ENCODE data around the gene QTRT2.
A peak's percentile ranks its signal among the peaks of the same experiment; 100 is the strongest.

QTRT2 gene

DNA sequence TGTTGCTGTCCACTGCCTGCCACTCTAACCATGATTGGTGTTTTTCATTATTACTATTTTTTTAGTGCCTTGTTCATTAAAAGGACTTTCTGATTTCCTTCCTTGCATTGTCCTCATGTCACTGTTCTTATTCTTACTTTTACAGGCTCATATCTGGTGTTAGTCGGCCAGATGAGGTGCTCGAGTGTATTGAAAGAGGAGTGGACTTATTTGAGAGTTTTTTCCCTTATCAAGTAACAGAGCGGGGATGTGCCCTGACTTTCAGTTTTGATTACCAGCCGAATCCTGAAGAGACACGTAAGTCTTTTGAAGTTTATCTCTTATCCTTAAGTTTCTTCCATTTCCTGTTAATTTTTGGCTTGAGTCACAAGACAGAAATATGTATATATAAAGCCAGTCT lies 23.2 kb downstream of the QTRT2 start:
- no peak for DNase-seq

DNA sequence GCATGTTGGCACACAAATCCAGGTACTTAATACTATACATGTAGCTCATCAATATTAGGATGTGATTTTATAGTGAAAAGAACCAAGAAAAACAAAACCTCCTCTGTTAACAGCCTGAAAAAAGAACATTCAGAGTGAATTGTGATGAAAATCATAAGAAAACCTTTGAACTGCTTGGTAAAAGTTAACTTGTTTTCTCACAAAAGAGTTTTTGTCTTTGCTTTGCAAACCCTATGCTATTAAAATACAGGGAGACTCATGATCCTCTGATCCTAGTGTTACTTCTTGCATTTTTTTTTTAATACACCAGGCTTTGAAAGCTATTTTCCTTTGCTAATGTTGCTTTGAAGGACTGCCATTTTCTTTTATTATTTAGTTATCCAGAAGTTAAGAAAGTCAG lies 23.7 kb downstream of the QTRT2 start:
- no peak for DNase-seq

DNA sequence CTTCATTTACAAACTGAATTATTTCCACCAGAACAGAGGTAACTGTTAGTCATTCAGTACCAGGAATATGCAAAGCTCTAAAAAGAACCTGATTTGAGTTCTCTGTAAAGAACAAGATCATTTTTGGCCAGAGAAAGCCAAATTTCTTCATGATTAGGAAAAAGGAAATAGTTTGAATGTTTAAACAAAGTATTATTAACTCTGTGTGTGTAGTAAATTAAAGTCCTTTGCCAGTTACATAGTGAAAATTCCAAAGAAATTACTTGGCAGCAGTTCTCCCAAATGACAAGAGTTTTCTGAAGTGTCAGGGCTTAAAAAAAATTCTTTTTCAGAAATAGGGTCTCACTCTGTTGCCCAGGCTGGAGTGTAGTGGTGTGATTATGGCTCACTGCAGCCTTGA lies 24.5 kb downstream of the QTRT2 start:
- no peak for DNase-seq

GRCh38 chr3:114083112-114083511 lies 26.6 kb downstream of the QTRT2 start:
- DNase-seq: no peak

DNA sequence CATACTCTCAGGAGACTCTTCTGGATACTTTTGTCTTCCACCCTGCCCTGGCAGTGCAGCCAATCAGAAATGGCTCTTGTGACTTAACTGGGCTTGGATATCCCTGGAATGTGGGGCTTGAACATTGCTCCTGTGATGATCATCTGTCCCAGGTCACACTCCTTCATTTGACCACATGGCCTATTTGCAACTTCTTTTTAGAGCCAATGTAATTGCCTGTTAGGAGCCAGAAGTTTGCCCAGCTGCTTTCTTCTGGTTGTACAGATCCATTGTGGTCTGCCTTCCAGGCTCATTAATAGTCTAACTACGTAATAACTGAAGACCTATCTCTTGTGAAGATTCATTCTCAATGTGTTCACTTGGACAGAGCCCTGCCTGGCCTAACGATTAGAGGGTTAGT lies 29.8 kb downstream of the QTRT2 start:
- DNase-seq: no peak

GRCh38 chr3:114089675-114090074 lies 33.1 kb downstream of the QTRT2 start:
- DNase-seq: no peak

- DNase-seq: no peak
Observed at GRCh38 chr3:114092151-114093015, 35.8 kb downstream of the QTRT2 start.

GRCh38 chr3:114093016-114093380 lies 36.5 kb downstream of the QTRT2 start:
- no peak for DNase-seq

GRCh38 chr3:114093596-114093995 lies 37.1 kb downstream of the QTRT2 start:
- peak; percentile 8 for DNase-seq

GRCh38 chr3:114095796-114096195 lies 39.3 kb downstream of the QTRT2 start:
- DNase-seq: no peak

GRCh38 chr3:114101101-114101500 lies 44.6 kb downstream of the QTRT2 start:
- no peak for DNase-seq

- no peak for DNase-seq
Observed at GRCh38 chr3:114103181-114103580, 46.6 kb downstream of the QTRT2 start.

DNA sequence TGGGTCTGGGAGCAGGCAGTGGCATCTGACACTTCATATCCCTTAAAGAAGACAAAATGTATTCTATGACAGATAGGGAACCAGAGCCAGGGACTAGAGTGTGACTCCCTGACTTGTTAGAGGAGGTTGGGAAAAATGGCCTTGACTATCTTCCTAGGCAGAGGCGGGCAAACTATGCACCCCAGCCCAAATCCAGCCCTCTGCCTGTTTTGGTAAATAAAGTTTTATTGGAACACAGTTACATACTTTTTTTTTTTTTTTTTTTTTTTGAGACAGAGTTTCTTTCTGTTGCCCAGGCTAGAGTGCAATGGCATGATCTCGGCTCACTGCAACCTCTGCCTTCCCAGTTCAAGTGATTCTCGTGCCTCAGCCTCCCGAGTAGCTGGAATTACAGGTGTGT lies 47.3 kb downstream of the QTRT2 start:
- no peak for DNase-seq

DNA sequence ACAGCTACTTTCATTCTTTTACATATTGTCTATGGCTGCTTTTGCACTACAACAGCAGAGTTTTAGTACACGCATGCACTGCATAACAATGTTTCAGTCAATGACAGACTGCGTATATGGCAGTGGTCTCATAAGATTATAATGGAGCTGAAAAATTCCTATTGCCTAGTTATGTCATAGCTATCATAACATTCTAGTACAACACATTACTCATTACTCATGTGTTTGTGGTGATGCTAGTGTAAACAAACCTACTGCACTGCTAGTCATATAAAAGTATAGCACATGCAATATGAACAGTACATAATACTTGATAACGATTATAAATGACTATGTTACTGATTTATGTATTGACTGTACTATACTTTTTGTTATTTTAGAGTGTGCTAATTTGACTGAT lies 47.9 kb downstream of the QTRT2 start:
- no peak for DNase-seq

DNA sequence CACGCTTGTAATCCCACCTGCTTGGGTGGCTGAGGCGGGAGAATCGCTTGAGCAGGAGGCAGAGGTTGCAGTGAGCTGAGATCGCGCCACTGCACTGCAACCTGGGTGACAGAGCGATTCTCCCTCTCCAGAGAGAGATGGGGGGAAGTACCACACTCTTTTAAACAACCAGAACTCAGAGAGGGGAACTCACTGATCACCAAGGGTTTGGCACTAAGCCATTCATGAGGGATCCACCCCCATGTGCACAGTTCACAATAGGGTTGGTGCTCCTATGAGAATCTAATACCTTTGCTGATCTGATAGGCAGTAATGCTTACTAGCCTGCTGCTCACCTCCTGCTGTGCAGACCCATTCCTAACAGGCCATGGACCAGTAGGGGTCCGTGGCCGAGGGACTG lies 51.6 kb downstream of the QTRT2 start:
- DNase-seq: no peak

DNA sequence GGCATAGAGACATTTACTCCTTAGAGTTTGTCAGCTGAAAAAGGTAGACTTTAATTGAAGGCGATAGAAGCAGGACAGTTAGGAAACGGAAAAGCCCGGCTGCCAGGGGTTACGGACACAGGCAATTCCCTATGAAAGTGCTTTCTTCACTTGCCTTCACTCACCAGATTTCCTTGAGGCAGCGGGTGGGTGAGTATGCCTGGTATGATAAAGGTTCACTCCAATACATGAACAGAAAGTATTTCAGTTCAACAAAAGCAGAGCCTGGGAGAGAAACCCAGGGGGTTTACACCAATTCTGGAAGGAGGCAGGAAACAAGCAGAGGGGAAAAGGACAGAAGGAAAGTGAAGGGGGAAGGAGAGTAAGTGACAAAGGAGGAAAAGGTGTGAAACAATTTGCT lies 53.9 kb downstream of the QTRT2 start:
- no peak for DNase-seq

DNA sequence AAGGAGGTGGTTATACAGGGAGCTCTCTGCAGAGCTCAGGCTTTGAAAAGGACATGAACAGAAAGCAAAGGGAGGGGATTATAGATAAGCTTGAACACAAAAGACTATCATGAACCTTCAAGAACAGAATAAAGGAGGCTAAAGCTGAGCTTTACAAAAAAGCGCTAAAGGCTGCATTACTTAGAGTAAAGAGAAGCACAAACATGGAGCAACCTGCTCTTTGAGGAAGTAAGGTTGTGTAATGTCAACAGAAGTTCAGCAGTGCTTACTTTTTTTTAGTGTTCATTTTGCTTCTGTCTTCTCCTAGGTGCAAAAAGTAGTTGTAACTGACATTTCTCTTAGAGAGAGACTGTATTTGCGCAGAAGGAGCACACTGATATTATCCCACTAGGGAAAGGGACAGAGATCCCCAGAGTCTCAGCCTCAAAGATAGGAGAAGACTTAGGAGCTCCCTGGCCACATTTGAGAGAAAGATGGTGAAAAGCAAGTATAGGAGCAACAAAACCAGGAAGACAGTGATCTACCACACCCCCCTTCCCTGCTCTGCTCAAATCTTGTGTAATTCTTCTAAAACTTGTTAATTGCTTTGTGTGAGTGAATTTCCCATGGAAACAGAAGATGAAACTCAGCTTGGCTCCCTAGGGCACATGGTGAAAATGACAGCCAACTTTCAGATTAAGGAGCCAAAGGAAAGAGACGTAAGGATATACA lies 54.7 kb downstream of the QTRT2 start:
- no peak for DNase-seq

DNA sequence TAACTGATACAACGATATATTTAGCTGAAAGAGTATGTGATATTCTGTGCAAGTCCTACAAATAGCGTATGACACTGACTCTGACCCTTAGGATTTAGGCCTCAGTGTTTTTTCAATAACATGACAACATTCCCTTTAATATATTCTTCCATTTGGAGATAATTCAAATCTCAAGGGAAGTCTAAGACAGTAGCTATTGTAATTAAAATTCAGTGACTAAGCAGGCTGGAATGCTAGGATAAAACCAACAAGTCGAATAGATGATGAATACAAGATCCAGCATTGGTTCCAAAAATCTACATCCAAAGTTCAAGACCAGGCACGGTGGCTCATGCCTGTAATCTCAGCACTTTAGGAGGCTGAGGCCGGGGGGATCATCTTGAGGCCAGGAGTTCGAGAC lies 56.2 kb downstream of the QTRT2 start:
- DNase-seq: no peak

GRCh38 chr3:114114719-114115118 lies 58.2 kb downstream of the QTRT2 start:
- DNase-seq: no peak

- DNase-seq: no peak
Observed at GRCh38 chr3:114115143-114115542, 58.6 kb downstream of the QTRT2 start.

DNA sequence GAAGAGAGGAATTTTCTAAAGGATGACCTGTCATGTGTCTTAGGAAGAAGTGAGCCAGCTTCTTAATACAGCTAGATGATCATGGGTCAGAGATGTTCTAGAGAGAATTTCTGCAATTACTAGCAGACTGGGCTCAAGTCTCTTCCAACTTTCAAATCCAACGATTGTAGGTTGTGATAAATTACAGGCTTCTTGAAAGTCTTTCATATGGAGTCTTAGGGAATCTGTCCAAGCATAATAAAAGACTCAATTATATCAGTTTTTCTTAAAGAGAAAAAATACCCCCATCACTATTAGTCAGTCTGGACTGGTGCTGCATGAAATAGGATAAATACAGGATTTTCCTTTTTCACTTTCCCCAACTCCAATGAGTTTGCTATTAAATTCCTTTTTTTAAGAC lies 63.2 kb downstream of the QTRT2 start:
- no peak for DNase-seq

- no peak for DNase-seq
Observed at GRCh38 chr3:114120211-114120610, 63.7 kb downstream of the QTRT2 start.

- peak; percentile 87 for DNase-seq
Observed at GRCh38 chr3:114122027-114122709, 65.6 kb downstream of the QTRT2 start.

- no peak for DNase-seq
Observed at GRCh38 chr3:114126461-114126860, 69.9 kb downstream of the QTRT2 start.
